GM10248 (cell line): Measurements from ENCODE around the gene CEMP1.

ENCODE experiments used
- CTCF ChIA-PET: fragments of 300-600 bp; sonication (Branson Sonifier 250); formaldehyde crosslinking; extraction: SDS; loops from one replicate; lab custom pipeline; 2021; ENCODE audit warnings: antibody characterized with exemption; lab: Yijun Ruan, JAX
- POLR2A ChIA-PET: fragments of 350-650 bp; sonication (Branson Sonifier 250); formaldehyde crosslinking; extraction: SDS; loops from one replicate; lab custom pipeline; 2020; ENCODE audit warnings: antibody characterized with exemption; lab: Yijun Ruan, JAX
- DNase-seq: peaks from one replicate; pipeline ENCODE4 v3.0.0; 2012; ENCODE audit errors: extremely low spot score
- TF ChIP-seq, protein P1 (sequence below): IDR thresholded peaks from 2 replicates; pipeline ENCODE4 v1.5.1; 2012; ENCODE audit warnings: mild to moderate bottlenecking, low read depth; ENCODE audit errors: extremely low read depth, missing control alignments, control extremely low read depth

The CEMP1 gene

DNA sequence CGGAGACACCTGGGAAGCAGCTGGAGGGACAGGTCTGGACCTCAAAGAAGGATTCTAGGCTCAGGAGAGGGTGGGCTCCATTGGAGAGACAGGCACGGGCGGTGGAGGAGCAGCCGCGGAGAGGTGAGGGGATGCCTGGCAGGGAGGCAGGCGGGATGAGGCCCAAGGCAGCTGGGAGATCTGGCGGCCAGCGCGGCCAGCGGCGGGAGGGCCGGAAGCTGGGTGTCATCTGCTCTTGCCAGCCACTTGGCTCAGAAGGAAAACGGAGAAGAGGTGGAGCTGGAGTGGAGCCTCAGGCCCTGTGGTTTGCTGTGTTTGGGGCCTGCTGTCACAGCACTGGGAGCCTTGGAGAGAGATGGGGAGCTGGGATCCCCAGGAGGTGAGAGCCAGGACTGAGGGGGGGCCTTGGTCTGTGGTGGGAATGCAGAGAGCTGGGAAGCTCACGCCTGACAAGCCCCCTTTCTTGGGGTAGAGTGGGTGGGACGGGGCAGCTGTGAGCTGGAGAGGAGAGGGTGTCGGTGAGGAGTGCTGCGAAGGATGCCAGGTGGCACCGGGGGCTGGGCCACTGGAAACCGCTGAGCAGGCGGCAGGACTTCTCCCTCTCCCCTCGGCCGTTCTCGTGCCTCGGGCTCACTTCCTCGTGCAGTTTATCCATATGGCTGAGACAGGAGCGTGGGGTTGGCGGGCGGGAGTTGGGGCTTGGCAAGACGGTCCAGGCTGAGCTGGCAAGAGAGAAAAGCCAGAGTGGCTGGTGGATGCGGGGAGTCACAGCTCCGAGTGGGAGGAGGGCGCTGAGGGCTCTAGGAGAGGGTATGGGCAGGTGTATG lies 48.3 kb downstream of the CEMP1 start:
- TF ChIP-seq, protein P1, sequence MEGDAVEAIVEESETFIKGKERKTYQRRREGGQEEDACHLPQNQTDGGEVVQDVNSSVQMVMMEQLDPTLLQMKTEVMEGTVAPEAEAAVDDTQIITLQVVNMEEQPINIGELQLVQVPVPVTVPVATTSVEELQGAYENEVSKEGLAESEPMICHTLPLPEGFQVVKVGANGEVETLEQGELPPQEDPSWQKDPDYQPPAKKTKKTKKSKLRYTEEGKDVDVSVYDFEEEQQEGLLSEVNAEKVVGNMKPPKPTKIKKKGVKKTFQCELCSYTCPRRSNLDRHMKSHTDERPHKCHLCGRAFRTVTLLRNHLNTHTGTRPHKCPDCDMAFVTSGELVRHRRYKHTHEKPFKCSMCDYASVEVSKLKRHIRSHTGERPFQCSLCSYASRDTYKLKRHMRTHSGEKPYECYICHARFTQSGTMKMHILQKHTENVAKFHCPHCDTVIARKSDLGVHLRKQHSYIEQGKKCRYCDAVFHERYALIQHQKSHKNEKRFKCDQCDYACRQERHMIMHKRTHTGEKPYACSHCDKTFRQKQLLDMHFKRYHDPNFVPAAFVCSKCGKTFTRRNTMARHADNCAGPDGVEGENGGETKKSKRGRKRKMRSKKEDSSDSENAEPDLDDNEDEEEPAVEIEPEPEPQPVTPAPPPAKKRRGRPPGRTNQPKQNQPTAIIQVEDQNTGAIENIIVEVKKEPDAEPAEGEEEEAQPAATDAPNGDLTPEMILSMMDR = no peak
- POLR2A ChIA-PET = no interaction called here
- CTCF ChIA-PET = interaction anchor here (0.8 to 1.2 kb wide), 3 partner anchors 18 to 232 kb away, joined by 3 read pairs; partner anchors contain the start of genes ABCA3 and ECI1
- no peak for DNase-seq

DNA sequence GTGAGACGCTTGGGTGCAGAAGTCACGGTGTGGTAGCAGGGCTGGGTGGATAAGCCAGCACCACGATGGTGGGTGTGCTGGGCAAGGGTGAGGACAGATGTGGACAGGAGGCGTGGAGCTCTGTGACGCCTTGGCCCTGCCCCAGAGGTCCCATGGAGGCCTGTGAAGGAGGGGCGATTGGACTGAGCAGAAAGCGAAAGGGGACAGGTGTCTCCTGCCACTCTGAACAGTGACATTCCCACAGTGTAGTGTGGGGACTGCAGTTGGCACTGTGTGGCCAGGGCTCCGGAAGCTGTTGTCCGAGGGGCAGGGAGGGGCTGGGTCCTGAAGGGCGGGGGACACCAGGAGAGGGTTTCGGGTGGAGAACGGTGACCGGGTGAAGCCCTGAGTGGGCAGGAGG lies 49.0 kb downstream of the CEMP1 start:
- TF ChIP-seq, protein P1 = no peak
- POLR2A ChIA-PET = no interaction called here
- no peak for DNase-seq
- CTCF ChIA-PET = interaction anchor here (0.8 to 1.2 kb wide), 2 partner anchors 19 to 231 kb away, joined by 3 read pairs; partner anchors contain the start of gene ECI1

DNA sequence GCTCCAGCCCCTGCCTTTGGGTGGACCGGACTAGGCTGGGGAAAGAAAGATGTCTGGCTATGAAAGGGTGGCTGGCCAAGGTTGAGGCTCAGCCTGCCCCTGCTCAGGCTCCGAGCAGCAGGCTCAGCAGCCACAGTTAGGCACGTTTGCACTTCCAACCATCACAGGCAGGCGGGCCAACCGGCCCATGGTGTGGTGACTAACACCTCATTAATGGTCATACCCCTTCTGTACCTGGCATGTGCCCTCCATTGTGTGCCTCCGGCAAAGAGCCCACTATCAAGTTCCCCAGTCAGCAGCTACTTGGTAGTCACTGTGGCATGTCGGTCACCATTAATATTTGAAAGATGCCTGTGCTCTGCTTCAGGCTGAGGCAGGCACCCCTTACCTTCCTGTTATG lies 49.5 kb downstream of the CEMP1 start:
- CTCF ChIA-PET = interaction anchor here (1.2 kb wide), 1 partner anchor 230 kb away, joined by 3 read pairs; the partner anchor contains the start of gene ECI1
- no peak for DNase-seq
- TF ChIP-seq, protein P1 = no peak
- POLR2A ChIA-PET = no interaction called here

DNA sequence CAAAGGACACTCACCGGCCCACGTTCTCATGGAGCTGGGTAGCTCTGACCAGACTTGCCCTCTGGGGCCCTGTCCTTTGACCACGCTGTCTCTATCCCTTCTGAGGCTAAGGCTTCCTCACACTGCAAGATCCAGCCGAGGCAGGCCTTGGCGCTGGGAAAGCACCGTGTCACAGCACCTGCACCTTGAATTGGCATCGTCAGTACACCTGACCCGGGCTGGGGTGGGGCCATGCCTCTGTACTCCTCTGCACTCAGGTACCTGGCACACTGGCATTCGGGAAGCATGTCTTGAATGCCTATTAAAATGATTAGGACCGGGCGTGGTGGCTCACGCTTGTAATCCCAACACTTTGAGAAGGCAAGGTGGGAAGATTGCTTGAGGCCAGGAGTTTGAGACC lies 50.3 kb downstream of the CEMP1 start:
- TF ChIP-seq, protein P1 = no peak
- no peak for DNase-seq
- CTCF ChIA-PET = interaction anchor here (1.1 kb wide), 1 partner anchor 10 kb away, joined by 3 read pairs; the partner anchor contains the start of gene NTN3
- POLR2A ChIA-PET = interaction anchor here (0.6 kb wide), 1 partner anchor 494 kb away, joined by 3 read pairs; no protein-coding TSS in a partner anchor
